ENCODE results near the gene KLRC3.

DNA sequence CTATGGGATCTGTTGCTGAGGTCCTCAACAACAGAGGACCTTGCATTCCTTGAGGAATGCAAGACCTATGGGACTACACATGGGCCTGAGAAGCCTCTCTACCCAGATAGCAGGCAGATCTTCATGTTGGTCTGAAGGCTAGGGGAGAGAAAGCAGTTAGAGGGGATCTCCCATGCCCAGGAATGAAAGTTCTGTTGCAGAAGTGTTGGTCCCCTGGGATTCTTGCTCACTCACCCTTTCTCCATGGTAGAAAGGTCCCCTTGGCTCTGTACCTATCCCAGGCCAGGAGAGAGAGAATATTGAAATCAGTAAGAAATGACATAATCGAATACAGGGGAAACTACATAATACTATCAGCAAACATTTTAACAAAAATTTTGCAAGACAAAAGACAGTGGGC, 49.3 kb upstream of the KLRC3 start:
- TF ChIP-seq, protein P1, sequence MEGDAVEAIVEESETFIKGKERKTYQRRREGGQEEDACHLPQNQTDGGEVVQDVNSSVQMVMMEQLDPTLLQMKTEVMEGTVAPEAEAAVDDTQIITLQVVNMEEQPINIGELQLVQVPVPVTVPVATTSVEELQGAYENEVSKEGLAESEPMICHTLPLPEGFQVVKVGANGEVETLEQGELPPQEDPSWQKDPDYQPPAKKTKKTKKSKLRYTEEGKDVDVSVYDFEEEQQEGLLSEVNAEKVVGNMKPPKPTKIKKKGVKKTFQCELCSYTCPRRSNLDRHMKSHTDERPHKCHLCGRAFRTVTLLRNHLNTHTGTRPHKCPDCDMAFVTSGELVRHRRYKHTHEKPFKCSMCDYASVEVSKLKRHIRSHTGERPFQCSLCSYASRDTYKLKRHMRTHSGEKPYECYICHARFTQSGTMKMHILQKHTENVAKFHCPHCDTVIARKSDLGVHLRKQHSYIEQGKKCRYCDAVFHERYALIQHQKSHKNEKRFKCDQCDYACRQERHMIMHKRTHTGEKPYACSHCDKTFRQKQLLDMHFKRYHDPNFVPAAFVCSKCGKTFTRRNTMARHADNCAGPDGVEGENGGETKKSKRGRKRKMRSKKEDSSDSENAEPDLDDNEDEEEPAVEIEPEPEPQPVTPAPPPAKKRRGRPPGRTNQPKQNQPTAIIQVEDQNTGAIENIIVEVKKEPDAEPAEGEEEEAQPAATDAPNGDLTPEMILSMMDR (IDR thresholded peaks at IDR 0.05) = no peak
- no peak for TF ChIP-seq EP300 (IDR thresholded peaks at IDR 0.05; ENCODE audit: low read depth)

Data from transverse colon (tissue), 3 donors.